ENCODE results near the gene TMEM69.

DNA sequence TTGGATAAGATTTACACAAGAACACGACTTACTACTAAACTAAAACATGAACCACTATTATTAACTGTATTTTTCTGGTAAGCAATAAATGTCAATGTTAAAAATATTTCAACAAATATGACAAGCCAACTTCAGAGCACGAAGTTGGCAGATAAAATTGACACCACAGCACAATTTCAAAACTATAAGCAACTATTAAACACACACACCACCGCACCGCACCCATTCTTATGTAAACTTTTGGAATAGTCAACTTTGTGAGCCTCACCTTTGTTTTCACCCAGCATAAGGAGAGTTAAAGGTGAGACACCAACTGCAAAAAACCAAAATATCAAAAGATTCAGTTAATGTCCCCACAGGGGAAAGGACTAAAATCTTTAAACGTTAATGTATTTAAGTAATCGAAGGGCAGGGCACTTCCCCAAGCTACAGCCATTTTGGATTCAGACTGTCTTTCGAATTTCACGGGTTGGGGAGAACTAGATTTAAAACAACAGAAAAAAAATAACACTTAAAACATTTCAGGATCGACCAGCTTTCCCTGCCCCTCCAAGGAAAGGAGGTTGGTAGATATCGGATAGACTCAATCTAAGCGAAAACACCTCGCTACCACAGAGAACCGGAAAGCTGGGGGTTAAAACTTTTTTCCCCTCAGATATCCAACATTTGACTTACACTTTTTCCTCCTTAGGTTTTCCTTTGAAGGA, 2.5 kb upstream of the TMEM69 start:
- TF ChIP-seq, protein P1, sequence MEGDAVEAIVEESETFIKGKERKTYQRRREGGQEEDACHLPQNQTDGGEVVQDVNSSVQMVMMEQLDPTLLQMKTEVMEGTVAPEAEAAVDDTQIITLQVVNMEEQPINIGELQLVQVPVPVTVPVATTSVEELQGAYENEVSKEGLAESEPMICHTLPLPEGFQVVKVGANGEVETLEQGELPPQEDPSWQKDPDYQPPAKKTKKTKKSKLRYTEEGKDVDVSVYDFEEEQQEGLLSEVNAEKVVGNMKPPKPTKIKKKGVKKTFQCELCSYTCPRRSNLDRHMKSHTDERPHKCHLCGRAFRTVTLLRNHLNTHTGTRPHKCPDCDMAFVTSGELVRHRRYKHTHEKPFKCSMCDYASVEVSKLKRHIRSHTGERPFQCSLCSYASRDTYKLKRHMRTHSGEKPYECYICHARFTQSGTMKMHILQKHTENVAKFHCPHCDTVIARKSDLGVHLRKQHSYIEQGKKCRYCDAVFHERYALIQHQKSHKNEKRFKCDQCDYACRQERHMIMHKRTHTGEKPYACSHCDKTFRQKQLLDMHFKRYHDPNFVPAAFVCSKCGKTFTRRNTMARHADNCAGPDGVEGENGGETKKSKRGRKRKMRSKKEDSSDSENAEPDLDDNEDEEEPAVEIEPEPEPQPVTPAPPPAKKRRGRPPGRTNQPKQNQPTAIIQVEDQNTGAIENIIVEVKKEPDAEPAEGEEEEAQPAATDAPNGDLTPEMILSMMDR (IDR thresholded peaks at IDR 0.05) = no peak
- TF ChIP-seq EZH2phosphoT487 (IDR thresholded peaks at IDR 0.05) (no peak), EZH2 (IDR thresholded peaks at IDR 0.05) (no peak)
